ENCODE data around the gene SEC24C. TPM values are rescaled to one million over a fixed set of nuclear protein-coding genes. Genes with fewer than 3 reads are reported as not detected.

The SEC24C gene
- polyA plus RNA-seq, 1 of the 3 experiments (the other 2 are of a cell fraction), result 73.6 TPM

- H3K9me3 ChIP-seq, result no peaks in the 10 kb centered on the region
- no peaks in the 10 kb centered on the region for H3K9me2 ChIP-seq
- peaks cover 4% of the 10 kb centered on the region for H3F3A ChIP-seq (replicated peaks; ENCODE audit: insufficient read depth)
- no peak overlapping the region for H2AFZ ChIP-seq (ENCODE audit: low read depth)
- peaks cover 47% of the 10 kb centered on the region for H3K79me2 ChIP-seq (ENCODE audit: insufficient read depth)
- 92% methylated on average over 14 of the region's 17 CpGs for WGBS (ENCODE audit: low lambda C conversion rate)
- H3K9ac ChIP-seq, result no peak overlapping the region
- no peak for TF ChIP-seq POLR2AphosphoS5 (IDR thresholded peaks at IDR 0.05; ENCODE audit: low read depth, low read length)
- TF ChIP-seq SMC3 (IDR thresholded peaks at IDR 0.05; ENCODE audit: low read depth, low read length), result no peak
- no peak for TF ChIP-seq YY1 (IDR thresholded peaks at IDR 0.05; ENCODE audit: low read depth)
- TF ChIP-seq RAD21 (IDR thresholded peaks at IDR 0.05; ENCODE audit: low read length), result no peak
- no peak for TF ChIP-seq MEF2A (IDR thresholded peaks at IDR 0.05; ENCODE audit: borderline replicate concordance, low read depth)
- TF ChIP-seq GATA2 (CRISPR knock-in tag; IDR thresholded peaks at IDR 0.05), result no peak
- no peak for TF ChIP-seq CHD2 (IDR thresholded peaks at IDR 0.05; ENCODE audit: low read length, partially characterized antibody)
- TF ChIP-seq FOSL2 (IDR thresholded peaks at IDR 0.05; ENCODE audit: borderline replicate concordance, low read depth), result no peak
- no peak for TF ChIP-seq EZH2phosphoT487 (IDR thresholded peaks at IDR 0.05; ENCODE audit: borderline replicate concordance, low read depth)
- no peak for TF ChIP-seq FOXM1 (IDR thresholded peaks at IDR 0.05; ENCODE audit: low read depth)
- TF ChIP-seq MXI1 (IDR thresholded peaks at IDR 0.05; ENCODE audit: low read depth, low read length), result no peak
- no peak for TF ChIP-seq EP300 (IDR thresholded peaks at IDR 0.05; ENCODE audit: borderline replicate concordance in 1 of 2, low read depth in 1 of 2, low read length in 1 of 2)
- TF ChIP-seq GABPA (IDR thresholded peaks at IDR 0.05; ENCODE audit: low read depth), result no peak
- no peak for TF ChIP-seq MAX (IDR thresholded peaks at IDR 0.05; ENCODE audit: low read depth)
- TF ChIP-seq ZBTB33 (IDR thresholded peaks at IDR 0.05; ENCODE audit: borderline replicate concordance, low read depth), result no peak
- no peak for TF ChIP-seq NFIC (IDR thresholded peaks at IDR 0.05; ENCODE audit: borderline replicate concordance)
- no peak overlapping the region for H3K4me2 ChIP-seq
- peaks cover 26% of the 10 kb centered on the region for H4K20me1 ChIP-seq (ENCODE audit: insufficient read depth)
- no peaks in the 10 kb centered on the region for H3K27me3 ChIP-seq (ENCODE audit: insufficient read depth)
- DNase-seq, result no peak
- H3K36me3 ChIP-seq (replicated peaks in 1 of 2; ENCODE audit: control insufficient read depth in 1 of 2, insufficient read depth in 2 of 2, low read length in 1 of 2), result peaks cover 24 to 53% of the 10 kb centered on the region in 2 experiments
- CTCF ChIA-PET, result interaction anchor here (1.6 kb wide), 1 partner anchor 27 kb away, joined by 4 read pairs; no protein-coding TSS in a partner anchor
- POLR2A ChIA-PET, result interaction anchor here (0.5 to 1.4 kb wide), 2 partner anchors 17 to 213 kb away, joined by 3 to 4 read pairs; a partner anchor contains a TSS
- H3K4me1 ChIP-seq (ENCODE audit: control insufficient read depth in 1 of 2, insufficient read depth in 2 of 2, low read depth in 1 of 2, low read length in 1 of 2), result peaks cover 0 to 15% of the 10 kb centered on the region in 2 experiments; a peak in 3 of 4 replicates
- no peak overlapping the region; a peak in 1 of 4 replicates for H3K27ac ChIP-seq (ENCODE audit: low read depth in 2 of 2, low read length in 1 of 2)
- no peak overlapping the region for H3K4me3 ChIP-seq (ENCODE audit: low read depth in 2 of 2, low read length in 1 of 2)
Observed at GRCh38 chr10:73788864-73789658, 44.9 kb downstream of the SEC24C start.
